ENCODE data around the gene HTR4.

DNA sequence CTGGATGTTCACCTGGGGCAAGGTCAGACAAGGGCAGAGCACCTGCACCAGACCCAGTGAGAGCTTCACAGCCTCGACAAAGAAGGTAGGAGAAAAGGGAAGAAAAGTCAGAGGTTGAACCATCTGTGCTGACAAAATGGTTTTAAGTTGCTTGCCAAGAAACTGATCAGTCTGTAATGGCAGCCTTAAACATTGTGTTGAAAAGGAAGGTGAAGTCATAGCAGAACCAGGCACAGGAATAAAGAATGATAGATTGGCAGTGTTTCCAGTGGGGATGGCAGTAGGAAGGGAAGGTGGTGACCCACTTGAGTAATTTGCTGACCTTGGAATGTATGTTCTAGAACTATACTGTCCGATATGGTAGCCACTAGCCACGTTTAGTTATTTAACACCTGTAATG lies 34.2 kb downstream of the HTR4 start:
- TF ChIP-seq, protein P1, sequence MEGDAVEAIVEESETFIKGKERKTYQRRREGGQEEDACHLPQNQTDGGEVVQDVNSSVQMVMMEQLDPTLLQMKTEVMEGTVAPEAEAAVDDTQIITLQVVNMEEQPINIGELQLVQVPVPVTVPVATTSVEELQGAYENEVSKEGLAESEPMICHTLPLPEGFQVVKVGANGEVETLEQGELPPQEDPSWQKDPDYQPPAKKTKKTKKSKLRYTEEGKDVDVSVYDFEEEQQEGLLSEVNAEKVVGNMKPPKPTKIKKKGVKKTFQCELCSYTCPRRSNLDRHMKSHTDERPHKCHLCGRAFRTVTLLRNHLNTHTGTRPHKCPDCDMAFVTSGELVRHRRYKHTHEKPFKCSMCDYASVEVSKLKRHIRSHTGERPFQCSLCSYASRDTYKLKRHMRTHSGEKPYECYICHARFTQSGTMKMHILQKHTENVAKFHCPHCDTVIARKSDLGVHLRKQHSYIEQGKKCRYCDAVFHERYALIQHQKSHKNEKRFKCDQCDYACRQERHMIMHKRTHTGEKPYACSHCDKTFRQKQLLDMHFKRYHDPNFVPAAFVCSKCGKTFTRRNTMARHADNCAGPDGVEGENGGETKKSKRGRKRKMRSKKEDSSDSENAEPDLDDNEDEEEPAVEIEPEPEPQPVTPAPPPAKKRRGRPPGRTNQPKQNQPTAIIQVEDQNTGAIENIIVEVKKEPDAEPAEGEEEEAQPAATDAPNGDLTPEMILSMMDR (IDR thresholded peaks at IDR 0.05) = no peak
- no peak for TF ChIP-seq RCOR1 (IDR thresholded peaks at IDR 0.05; ENCODE audit: low read depth, low read length)
- TF ChIP-seq PBX3 (IDR thresholded peaks at IDR 0.05) = no peak
- no peak for TF ChIP-seq CEBPB (IDR thresholded peaks at IDR 0.05)
- no peak for TF ChIP-seq POLR2A (IDR thresholded peaks at IDR 0.05; ENCODE audit: low read length)
- no peak for TF ChIP-seq JUNB (IDR thresholded peaks at IDR 0.05)
- TF ChIP-seq, protein P2, sequence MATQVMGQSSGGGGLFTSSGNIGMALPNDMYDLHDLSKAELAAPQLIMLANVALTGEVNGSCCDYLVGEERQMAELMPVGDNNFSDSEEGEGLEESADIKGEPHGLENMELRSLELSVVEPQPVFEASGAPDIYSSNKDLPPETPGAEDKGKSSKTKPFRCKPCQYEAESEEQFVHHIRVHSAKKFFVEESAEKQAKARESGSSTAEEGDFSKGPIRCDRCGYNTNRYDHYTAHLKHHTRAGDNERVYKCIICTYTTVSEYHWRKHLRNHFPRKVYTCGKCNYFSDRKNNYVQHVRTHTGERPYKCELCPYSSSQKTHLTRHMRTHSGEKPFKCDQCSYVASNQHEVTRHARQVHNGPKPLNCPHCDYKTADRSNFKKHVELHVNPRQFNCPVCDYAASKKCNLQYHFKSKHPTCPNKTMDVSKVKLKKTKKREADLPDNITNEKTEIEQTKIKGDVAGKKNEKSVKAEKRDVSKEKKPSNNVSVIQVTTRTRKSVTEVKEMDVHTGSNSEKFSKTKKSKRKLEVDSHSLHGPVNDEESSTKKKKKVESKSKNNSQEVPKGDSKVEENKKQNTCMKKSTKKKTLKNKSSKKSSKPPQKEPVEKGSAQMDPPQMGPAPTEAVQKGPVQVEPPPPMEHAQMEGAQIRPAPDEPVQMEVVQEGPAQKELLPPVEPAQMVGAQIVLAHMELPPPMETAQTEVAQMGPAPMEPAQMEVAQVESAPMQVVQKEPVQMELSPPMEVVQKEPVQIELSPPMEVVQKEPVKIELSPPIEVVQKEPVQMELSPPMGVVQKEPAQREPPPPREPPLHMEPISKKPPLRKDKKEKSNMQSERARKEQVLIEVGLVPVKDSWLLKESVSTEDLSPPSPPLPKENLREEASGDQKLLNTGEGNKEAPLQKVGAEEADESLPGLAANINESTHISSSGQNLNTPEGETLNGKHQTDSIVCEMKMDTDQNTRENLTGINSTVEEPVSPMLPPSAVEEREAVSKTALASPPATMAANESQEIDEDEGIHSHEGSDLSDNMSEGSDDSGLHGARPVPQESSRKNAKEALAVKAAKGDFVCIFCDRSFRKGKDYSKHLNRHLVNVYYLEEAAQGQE (IDR thresholded peaks at IDR 0.05) = no peak
